NCI-H1436 treated with DMSO at 0.1 percent for 48 hours (cell line): ENCODE measurements around the gene DSCAML1.

ENCODE experiments used
- DNase-seq: peaks from one replicate; lab custom pipeline; 2025; lab: John Stamatoyannopoulos, UW

DSCAML1 gene

GRCh38 chr11:117662671-117663269 is 134.2 kb downstream of the DSCAML1 start:
- no peak for DNase-seq

- DNase-seq: no peak
Observed at GRCh38 chr11:117662255-117662654, 134.8 kb downstream of the DSCAML1 start.

GRCh38 chr11:117658809-117659208 is 138.2 kb downstream of the DSCAML1 start:
- DNase-seq: no peak

DNA sequence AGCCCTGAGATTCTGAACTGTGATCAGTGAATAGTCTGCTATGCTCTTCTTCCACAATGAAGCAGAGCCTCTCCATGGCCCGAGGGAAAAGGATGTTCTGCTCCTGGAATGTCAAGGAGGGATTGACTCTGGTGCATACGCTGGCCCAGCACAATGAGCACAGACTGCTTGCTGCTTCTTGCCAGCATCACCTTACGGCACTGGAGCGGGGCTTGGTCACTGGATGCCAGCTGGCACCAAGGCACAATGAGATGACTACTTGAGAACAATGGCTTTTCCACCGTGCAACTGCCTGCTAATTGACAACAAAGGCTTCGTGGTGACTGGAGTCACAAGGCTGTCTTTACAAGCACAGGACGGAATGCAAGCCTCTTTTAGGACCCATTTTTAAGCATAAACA is 139.2 kb downstream of the DSCAML1 start:
- no peak for DNase-seq

- no peak for DNase-seq
Observed at GRCh38 chr11:117654281-117655255, 142.4 kb downstream of the DSCAML1 start.

DNA sequence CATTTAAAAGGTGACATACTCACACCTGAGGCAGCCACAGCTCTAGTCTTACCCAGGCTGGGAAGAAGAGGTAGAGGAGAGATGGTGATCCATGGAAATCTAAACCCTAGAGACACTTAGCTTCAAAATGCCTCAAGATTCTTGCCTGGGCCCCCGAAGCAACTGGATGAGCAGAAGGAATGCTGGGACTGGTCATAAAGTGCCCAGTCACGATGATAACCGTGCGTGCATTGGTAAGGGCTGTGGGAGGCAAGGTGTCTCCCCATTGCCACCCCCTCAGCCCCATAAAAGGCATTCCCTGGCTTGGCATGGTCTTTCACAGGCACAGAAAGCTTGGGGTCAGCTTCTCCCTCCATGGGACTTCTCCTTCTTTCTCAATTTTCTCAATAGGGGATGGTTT is 144.5 kb downstream of the DSCAML1 start:
- no peak for DNase-seq

DNA sequence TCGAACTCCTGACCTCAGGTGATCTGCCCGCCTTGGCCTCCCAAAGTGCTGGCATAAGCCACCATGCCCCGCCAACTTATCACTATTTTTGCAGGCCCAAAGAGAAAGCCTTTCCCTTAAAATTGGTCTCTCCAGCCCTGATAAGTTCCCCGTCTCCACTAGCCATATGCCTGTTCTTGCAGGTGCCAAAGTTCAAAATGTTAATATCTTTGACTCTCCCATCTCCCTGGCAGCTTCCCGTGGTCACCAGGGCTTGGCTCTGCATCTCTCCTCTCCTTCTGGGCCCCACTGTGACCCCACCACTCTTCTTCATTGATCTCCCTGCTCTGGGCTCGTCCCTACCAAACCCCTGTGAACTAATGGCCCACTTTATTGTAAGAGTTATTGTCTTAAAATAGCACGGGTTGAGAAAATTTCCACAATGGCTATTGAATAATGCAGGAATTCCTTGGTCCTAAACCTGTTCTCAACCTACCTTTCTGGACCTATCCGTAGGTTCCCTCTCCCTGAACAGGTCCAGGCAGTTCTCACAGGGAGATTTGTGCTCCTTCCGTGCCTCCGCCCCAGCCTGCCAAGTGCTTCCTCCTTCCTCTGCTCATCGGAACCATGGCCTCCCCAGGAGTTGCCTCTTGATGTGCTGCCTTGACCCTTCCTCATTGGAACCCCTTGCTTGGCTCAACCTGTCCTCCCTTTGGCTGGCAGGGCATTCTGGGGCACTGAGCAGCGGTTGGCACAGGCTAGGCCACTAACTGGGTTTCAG is 147.5 kb downstream of the DSCAML1 start:
- DNase-seq: no peak

DNA sequence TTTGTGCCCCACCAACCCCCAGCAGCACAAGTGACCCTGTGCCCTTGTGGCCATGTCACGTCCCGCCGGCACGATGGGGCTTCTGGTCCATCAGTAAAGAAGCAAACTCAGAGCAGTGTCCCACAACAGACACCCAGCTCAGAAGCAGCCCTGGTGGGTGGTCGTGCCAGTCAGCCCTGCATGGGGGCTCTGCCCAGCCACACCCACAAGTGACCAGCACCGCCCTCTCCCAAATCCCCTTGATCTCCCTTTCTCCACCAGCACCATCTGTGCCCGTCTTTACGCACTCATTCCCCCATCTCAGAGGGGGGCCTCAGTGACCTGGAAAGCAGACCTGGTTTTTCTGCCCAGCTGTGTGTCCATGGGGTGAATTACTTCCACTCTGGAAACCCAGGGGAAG is 149.1 kb downstream of the DSCAML1 start:
- DNase-seq: no peak

- DNase-seq: no peak
Observed at GRCh38 chr11:117647207-117647606, 149.8 kb downstream of the DSCAML1 start.

DNA sequence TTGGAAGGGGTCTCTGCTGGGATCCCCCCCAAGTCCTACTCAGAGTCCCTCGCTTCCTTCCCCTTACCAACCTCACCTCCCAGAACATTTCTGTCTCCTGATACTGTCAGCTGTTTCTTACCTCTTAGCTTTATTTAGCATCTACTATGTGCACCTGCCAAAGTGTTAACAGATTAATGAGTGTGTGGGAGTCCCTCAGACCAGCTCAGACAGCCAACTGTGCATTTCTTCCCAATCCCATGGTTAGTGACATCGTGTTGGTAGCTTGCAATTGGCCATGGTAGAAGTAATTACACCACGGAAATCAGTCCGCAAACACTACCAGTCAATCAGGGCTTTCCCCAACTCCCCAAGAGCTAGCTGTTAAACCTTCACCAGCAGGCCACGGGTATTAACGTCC is 150.6 kb downstream of the DSCAML1 start:
- DNase-seq: no peak

DNA sequence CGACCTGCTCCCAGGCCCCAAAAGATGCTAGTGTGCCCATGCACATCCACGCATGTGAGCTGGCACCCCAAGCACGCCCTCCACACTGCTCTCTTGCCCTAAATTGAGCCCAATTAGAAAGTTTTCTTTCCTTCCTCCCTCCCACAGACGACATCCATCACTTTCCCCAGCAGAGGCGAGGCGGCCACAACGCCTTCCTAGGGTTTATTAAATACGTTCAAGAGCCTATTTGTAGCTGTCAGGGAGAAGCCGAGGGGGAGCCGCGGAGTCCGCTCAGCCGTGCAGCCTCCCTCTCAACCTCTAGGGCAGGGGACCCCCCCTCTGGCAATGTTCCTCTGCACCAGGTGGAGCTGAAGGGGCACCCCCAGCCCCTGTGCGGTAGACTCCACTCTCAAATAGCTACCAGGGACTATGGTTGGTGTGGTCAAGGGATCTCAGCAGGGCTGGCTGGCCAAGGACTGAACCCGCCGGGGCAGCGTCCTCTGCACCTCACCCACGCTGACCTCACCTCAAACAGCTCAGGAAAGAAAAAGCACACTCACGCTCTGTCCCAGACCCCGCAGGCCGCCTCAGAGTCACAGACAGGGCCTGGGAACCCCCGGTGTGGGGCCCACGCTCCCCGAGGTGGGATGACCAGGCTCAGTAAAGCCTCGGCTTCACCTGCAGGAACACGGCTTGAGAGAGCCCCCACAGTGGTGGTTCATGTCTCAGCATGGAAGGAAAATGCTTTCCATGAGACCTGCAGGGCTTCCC is 152.4 kb downstream of the DSCAML1 start:
- no peak for DNase-seq

GRCh38 chr11:117643606-117644300 is 153.3 kb downstream of the DSCAML1 start:
- no peak for DNase-seq

- no peak for DNase-seq
Observed at GRCh38 chr11:117642835-117643234, 154.2 kb downstream of the DSCAML1 start.

DNA sequence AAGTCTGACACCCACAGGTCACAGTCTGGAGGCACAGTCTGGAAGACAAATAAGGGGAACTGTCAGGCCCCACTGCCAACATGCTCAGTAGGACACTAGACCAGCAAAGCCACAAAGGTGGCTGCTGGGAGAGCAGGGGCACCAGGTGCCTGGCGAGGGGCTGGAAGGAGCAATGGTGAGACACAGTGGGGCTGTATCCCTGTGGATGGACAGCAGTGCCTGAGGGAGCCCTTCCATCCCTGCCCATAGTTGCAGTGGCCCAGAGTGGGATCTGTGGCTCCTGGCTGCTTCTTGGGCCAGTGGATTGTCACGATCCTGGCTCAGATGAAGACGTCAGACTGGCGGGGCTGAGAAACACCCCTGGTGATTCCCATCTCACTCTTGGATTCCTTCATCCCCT is 154.6 kb downstream of the DSCAML1 start:
- no peak for DNase-seq

- DNase-seq: no peak
Observed at GRCh38 chr11:117641008-117641915, 155.8 kb downstream of the DSCAML1 start.

DNA sequence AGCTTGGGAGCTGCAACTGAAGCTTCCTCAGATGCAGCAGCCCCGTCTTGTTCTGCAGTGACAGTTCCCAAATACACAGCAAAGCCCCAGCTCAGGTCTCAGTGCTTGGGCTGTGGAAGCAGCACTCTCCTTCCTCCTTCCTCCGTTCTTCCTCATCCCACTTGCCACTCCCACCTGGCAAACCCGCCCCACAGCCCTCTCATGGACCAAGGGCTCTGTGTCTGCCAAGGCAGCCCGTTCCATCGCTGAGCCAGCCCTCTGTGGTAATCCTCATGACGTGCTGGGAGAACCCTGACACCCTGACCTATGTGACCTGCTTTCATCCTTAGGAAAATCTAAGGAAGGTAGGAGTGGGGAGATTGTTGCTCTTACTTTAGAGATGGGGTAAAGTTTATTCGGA is 157.0 kb downstream of the DSCAML1 start:
- no peak for DNase-seq

DNA sequence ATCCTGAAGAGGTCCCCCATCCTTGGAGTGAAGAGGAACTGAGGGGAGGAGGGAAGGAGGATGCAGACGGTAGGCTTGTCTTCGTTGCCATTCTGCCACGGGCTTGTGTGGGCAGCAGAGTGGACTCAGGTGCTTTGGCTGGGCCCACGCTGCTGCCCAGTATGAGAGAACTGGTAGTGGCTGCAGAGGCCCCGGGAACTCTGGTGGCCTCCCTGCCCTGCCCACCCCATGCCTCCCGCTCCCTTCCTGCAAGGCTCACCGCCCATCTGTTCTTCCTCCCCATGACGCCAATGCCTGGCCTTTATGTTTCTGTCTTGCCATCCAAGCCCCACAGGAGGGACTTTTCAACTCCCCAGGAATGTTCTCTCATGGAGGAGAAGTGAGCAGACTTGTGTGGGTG is 157.4 kb downstream of the DSCAML1 start:
- DNase-seq: no peak

GRCh38 chr11:117638911-117639543 is 158.0 kb downstream of the DSCAML1 start:
- no peak for DNase-seq

DNA sequence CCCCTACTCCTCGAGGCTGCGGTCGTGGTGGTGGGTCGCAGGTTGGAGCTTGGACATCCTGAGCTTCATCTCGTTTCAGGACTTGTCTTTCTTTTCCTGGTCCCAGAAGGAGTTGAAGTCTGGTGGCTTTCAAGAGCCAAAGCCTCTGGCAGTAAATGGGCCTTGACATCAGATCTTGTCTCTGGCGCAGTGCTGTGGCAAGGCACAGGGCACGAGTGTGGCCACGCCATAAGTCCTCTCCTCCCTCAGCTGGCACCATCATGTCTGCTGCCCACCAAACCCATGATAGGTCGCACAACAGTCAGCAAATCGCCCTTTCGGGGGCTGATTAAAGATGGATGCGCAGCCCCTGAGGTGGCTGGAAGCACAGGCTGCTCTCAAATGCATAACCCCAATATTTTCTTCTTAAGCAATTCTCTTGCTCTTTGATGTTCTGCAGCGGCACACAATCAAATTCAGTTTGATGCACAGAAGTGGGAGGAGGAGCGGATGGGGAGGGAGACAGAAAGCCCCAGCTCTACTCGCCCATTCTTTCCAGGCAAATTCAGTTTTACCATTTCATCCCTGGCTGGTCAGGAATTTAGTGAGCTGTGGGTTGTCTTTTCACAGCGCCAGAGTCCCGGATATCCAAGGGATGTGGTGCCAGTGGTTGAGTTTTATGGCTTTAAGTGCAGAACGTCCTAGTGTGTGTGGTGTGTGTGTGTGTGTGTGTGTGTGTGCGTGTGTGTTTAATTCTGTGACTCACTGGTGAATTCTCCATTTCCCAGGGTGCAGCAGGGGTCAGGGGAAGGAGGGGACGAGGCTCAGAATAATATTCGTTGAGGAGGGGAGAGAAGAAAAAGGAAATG is 162.0 kb downstream of the DSCAML1 start:
- DNase-seq: no peak
